ENCODE measurements around the gene DPYSL4.
A peak's percentile ranks its signal among the peaks of the same experiment; 100 is the strongest.

The DPYSL4 gene

GRCh38 chr10:132163826-132164515 is 22.8 kb upstream of the DPYSL4 start:
- H3K27me3 Mint-ChIP-seq = peaks cover 15 to 61% of the 10 kb centered on the region in 2 donors
- no peaks in the 10 kb centered on the region for H3K9me3 Mint-ChIP-seq
- H3K36me3 Mint-ChIP-seq = no peaks in the 10 kb centered on the region
- peaks cover 8 to 17% of the 10 kb centered on the region in 2 donors for H3K4me1 Mint-ChIP-seq
- ATAC-seq (replicated peaks) (no peak), DNase-seq (no peak)
- no peak overlapping the region for H3K4me3 Mint-ChIP-seq
- H3K27ac Mint-ChIP-seq = no peak overlapping the region

DNA sequence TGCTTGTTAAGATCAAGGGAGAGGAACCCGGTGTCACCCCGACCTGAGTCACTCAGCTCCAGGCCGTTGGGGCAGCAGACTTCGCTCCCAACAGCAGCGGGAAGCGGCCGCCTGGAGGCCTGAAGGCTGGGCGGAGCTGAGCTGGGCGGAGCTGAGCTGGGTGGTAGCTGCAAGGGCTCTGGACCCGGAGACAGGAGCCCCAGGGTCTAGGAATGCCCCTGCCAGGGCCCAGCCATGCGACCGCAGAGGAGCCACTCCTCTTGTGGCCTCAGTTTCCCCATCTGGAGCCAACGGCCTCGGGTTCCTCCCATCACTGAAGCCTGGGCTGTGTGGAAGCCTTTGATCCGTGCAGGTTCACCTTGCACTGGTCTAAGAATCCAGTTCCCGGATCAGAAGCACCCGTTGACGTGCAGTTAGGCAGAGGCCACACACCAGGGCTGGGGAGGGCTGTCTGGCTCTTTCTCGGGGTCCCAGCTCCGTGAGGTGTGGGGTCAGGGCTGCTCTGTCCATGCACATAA is 21.9 kb upstream of the DPYSL4 start:
- no peak for ATAC-seq (replicated peaks)
- Mint-ChIP-seq H3K27me3 (peaks cover 15 to 61% of the 10 kb centered on the region in 2 donors), H3K9me3 (no peaks in the 10 kb centered on the region), H3K4me1 (peaks cover 8 to 17% of the 10 kb centered on the region in 2 donors), H3K36me3 (no peaks in the 10 kb centered on the region), H3K27ac (no peak overlapping the region), H3K4me3 (no peak overlapping the region)
- DNase-seq = no peak

- peaks cover 8 to 17% of the 10 kb centered on the region in 2 donors for H3K4me1 Mint-ChIP-seq
- ATAC-seq (replicated peaks) = no peak
- no peak overlapping the region for H3K27ac Mint-ChIP-seq
- no peaks in the 10 kb centered on the region for H3K36me3 Mint-ChIP-seq
- DNase-seq = no peak
- no peaks in the 10 kb centered on the region for H3K9me3 Mint-ChIP-seq
- peaks cover 16 to 64% of the 10 kb centered on the region in 2 donors for H3K27me3 Mint-ChIP-seq
- H3K4me3 Mint-ChIP-seq = no peak overlapping the region
Measured at GRCh38 chr10:132165416-132165980, 21.2 kb upstream of the DPYSL4 start.

GRCh38 chr10:132166216-132166950 is 20.4 kb upstream of the DPYSL4 start:
- peaks cover 8 to 17% of the 10 kb centered on the region in 2 donors for H3K4me1 Mint-ChIP-seq
- no peak overlapping the region for H3K4me3 Mint-ChIP-seq
- no peaks in the 10 kb centered on the region for H3K36me3 Mint-ChIP-seq
- H3K9me3 Mint-ChIP-seq = no peaks in the 10 kb centered on the region
- no peak for ATAC-seq (replicated peaks)
- H3K27ac Mint-ChIP-seq = no peak overlapping the region
- no peak for DNase-seq
- H3K27me3 Mint-ChIP-seq = peaks cover 20 to 72% of the 10 kb centered on the region in 2 donors

- Mint-ChIP-seq H3K36me3 (no peaks in the 10 kb centered on the region), H3K4me1 (peaks cover 3 to 11% of the 10 kb centered on the region in 2 donors), H3K4me3 (no peak overlapping the region), H3K27me3 (peaks cover 20 to 73% of the 10 kb centered on the region in 2 donors), H3K9me3 (no peaks in the 10 kb centered on the region), H3K27ac (no peak overlapping the region)
- DNase-seq (no peak), ATAC-seq (replicated peaks) (no peak)
Measured at GRCh38 chr10:132167041-132167674, 19.6 kb upstream of the DPYSL4 start.

DNA sequence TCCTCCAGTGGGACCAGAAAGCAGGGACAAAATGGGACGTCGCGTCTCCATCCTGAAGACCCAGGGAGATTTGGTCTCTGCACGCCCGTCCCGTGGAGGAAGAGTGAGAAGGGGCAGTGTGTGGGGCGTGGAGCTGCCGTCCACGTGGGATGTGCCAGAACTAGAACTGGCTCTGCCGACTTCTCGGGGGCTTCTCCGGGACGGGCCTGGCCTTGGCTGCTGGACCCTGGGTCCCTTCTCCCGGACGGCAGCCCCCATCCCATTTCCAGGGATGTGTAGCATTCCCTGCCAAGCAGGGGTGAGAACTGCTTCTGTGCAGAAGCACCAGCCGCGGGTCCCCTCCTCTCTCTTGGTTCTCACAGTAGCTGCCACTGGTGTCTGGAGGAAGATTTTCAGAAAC is 18.8 kb upstream of the DPYSL4 start:
- peaks cover 0 to 8% of the 10 kb centered on the region in 2 donors for H3K4me1 Mint-ChIP-seq
- H3K9me3 Mint-ChIP-seq = no peaks in the 10 kb centered on the region
- H3K36me3 Mint-ChIP-seq = no peaks in the 10 kb centered on the region
- no peak for DNase-seq
- no peak overlapping the region for H3K4me3 Mint-ChIP-seq
- no peak overlapping the region for H3K27ac Mint-ChIP-seq
- peaks cover 25 to 76% of the 10 kb centered on the region in 2 donors for H3K27me3 Mint-ChIP-seq
- ATAC-seq (replicated peaks) = no peak

GRCh38 chr10:132168571-132169030 is 18.1 kb upstream of the DPYSL4 start:
- Mint-ChIP-seq H3K9me3 (peaks cover 0 to 3% of the 10 kb centered on the region in 2 donors), H3K4me1 (peaks cover 0 to 3% of the 10 kb centered on the region in 2 donors), H3K27ac (no peak overlapping the region), H3K36me3 (no peaks in the 10 kb centered on the region), H3K27me3 (peaks cover 21 to 76% of the 10 kb centered on the region in 2 donors), H3K4me3 (no peak overlapping the region)
- no peak for ATAC-seq (replicated peaks)
- no peak for DNase-seq

DNA sequence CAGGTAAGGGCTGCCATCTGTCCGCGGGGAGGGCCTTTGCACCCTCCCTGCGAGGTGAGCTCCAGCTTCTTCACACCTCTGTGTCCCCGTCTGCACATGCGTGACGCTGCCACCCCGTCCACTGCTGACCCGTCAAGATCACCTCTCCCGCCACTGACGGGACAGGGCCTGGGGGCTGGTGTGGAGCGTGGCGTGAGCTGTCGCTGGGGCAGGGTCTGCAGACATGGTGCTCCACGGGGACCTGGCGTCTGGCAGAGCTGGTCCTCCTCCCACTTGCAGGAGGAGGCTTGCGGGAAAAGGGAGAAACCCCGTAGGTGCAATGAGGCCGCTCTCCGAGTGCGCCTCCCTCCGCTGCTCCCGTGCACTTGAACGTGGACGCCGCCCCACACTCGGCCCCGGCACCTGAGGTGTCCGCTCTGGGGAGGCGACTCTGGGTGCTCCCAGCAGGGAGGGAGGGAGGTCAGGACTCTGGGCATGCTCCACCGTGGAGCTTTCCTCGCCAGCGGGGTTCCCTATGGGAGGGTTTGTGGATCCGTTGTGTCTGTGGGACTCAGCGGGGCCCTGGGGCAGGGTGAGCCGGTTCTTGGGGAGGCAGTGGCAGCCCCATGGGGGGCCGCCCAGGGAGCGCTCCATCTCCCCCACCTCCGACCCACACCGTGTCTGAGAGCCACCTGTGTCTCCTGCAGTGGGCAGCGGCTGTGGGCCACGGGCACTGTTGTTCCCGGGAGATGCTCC is 17.6 kb upstream of the DPYSL4 start:
- ATAC-seq (replicated peaks) (no peak), DNase-seq (no peak)
- H3K27me3 Mint-ChIP-seq = peaks cover 19 to 75% of the 10 kb centered on the region in 2 donors
- H3K4me3 Mint-ChIP-seq = no peak overlapping the region
- no peaks in the 10 kb centered on the region for H3K4me1 Mint-ChIP-seq
- peaks cover 0 to 3% of the 10 kb centered on the region in 2 donors for H3K9me3 Mint-ChIP-seq
- no peak overlapping the region for H3K27ac Mint-ChIP-seq
- no peaks in the 10 kb centered on the region for H3K36me3 Mint-ChIP-seq

GRCh38 chr10:132169766-132170560 is 16.8 kb upstream of the DPYSL4 start:
- Mint-ChIP-seq H3K4me3 (no peak overlapping the region), H3K27ac (no peak overlapping the region), H3K36me3 (no peaks in the 10 kb centered on the region), H3K4me1 (no peaks in the 10 kb centered on the region), H3K9me3 (peaks cover 0 to 3% of the 10 kb centered on the region in 2 donors), H3K27me3 (peaks cover 24 to 68% of the 10 kb centered on the region in 2 donors)
- no peak for DNase-seq
- ATAC-seq (replicated peaks) = no peak

DNA sequence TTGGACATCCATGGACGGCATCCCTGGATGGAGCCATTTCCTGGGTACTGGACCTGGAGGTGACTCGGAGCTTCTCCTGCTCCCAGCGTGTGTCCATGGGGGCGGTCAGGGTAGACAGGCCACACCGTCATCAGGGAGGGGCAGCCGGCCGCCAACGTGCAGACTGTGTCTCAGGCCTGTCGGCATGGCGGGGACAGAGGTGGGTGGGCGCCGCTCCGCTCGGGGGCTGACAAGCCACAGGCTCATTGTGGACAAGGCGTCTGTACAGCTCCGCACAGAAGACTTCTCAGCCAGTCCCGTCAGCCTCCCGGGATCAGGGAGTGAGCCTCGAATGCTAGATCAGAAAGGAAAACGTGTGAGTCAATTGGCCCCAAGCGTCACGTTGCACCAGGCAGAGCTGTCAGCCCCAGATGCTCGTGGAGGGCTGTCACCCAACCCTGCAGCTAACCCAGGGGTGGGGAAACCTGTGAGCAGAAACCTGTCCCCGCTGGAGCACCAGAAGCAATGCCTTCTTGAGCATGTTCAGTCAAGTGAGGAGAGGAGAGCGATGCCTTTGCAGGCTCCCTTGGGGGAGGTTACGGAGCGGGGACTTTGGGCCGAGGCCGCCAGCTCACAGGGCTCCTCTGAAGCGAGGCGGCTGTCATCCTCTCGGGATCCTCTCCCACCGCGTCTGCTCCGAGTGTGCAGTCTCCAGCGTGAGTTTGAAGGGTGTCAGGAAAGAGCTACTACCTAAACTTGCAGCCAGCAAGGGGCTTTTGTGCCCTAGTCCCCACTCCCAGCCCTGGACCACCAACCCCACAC is 16.0 kb upstream of the DPYSL4 start:
- peaks cover 0 to 6% of the 10 kb centered on the region in 2 donors for H3K4me1 Mint-ChIP-seq
- ATAC-seq (replicated peaks) = no peak

DNA sequence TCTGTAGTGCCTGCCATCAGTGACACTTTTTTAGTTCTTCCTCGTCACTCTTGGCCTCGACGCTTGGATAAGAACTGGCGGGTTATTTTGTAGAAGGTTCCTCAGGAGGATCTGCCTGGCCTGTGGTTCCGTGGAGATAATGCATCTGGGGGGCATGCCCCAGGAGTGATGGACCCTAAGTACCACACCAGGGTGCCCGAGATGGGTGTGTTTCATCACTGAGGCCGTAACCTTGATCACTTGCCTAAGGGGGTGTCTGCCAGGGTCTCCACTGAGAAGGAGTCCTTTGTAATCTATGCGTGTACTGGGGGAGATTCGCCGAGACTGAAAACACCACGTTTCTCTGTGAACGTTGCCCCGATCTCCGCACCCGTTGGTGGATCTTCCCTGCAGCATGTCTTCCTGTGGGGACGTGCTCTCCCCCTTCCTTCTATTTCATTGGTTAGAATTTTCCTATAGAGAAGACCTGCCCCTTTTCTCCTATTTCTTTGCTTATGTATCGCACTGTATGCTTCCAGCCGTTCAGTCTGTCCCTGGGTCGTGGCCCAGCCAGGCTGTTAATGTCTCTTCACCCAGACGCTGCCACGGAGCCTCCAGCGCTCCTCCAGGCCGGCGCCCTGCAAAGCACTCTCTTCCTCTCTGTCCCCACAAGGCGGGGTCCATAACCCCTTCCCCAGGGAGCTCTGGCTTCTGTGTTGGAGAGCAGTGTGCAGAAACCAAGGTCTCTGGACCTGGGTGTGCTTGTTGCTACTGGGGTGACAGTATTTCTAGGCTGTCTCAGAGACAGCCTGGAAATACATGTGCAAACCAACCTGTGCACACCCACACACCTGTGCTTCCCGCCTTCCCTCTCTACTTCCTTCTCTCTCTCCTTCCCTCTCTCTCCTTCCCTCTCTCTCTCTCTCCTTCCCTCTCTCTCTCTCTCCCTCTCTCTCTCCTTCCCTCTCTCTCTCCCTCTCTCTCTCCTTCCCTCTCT is 14.4 kb upstream of the DPYSL4 start:
- H3K9me3 Mint-ChIP-seq = peaks cover 0 to 3% of the 10 kb centered on the region in 2 donors
- H3K4me1 Mint-ChIP-seq = peaks cover 10 to 22% of the 10 kb centered on the region in 2 donors
- H3K27ac Mint-ChIP-seq = no peak overlapping the region
- H3K36me3 Mint-ChIP-seq = no peaks in the 10 kb centered on the region
- DNase-seq (no peak), ATAC-seq (replicated peaks) (peak; percentile 30 to 46)
- H3K27me3 Mint-ChIP-seq = peaks cover 37 to 68% of the 10 kb centered on the region in 2 donors
- no peak overlapping the region for H3K4me3 Mint-ChIP-seq

More for the DNA sequence above, 16.0 kb upstream of the DPYSL4 start:
- DNase-seq = no peak
- Mint-ChIP-seq H3K27ac (no peak overlapping the region), H3K9me3 (peaks cover 0 to 3% of the 10 kb centered on the region in 2 donors), H3K27me3 (peaks cover 28 to 67% of the 10 kb centered on the region in 2 donors), H3K36me3 (no peaks in the 10 kb centered on the region), H3K4me3 (no peak overlapping the region)
